IMR-90 (cell line): ENCODE results near the gene SPDYE1. TPM values are rescaled to one million over a fixed set of nuclear protein-coding genes. Genes with fewer than 3 reads are reported as not detected.
"Not testable (repeated sequence)": the region's sequence is repeated elsewhere in the genome, so short reads cannot be mapped to it uniquely, and the experiment has no call there.

Experiments
- ATAC-seq: fragments of 200-7000 bp; cut with Tn5 transposase; 2 replicates; pipeline ENCODE4 v1.9.1; 2020; ENCODE audit warnings: low read depth, mild to moderate bottlenecking, moderate library complexity
- BruUV-seq: library from RNA; stranded (reverse); fragments of 400-500 nt; replicated peaks from 2 replicates; lab custom pipeline; 2021; lab: Mats Ljungman, UMichigan
- CTCF ChIA-PET: fragments of 300-600 bp; formaldehyde crosslinking; extraction: SDS; loops from one replicate; lab custom pipeline; 2021; ENCODE audit warnings: antibody characterized with exemption; lab: Yijun Ruan, JAX
- POLR2A ChIA-PET: fragments of 300-600 bp; sonication (Branson Sonifier 250); formaldehyde crosslinking; loops from one replicate; lab custom pipeline; 2022; ENCODE audit warnings: antibody characterized with exemption; ENCODE audit not compliant: unreplicated experiment; lab: Charles Lee
- DNase-seq: peaks from one replicate; pipeline ENCODE4 v3.0.0; 2013
- H2AFZ ChIP-seq: replicated peaks from 2 replicates; pipeline ENCODE3; 2013; ENCODE audit warnings: low read length, mild to moderate bottlenecking; ENCODE audit not compliant: poor library complexity
- H2AK5ac ChIP-seq: 2 replicates; pipeline ENCODE4 v1.6.1; 2013; ENCODE audit warnings: low read depth, low read length, inconsistent platforms
- H2AK9ac ChIP-seq: replicated peaks from 2 replicates; pipeline ENCODE3; 2013; ENCODE audit warnings: mild to moderate bottlenecking, low read depth, low read length, moderate library complexity; ENCODE audit not compliant: poor library complexity
- H2BK120ac ChIP-seq: 2 replicates; pipeline ENCODE4 v1.6.1; 2013; ENCODE audit warnings: low read depth, low read length, inconsistent platforms
- H2BK15ac ChIP-seq: 3 replicates; pipeline ENCODE4 v1.6.1; 2013; ENCODE audit warnings: low read depth, low read length, inconsistent platforms
- H2BK20ac ChIP-seq: 2 replicates; pipeline ENCODE4 v1.6.1; 2013; ENCODE audit warnings: low read depth, mild to moderate bottlenecking, inconsistent platforms, low read length, moderate library complexity
- H2BK5ac ChIP-seq: 2 replicates; pipeline ENCODE4 v1.6.1; 2013; ENCODE audit warnings: mild to moderate bottlenecking, low read depth, low read length, inconsistent platforms; ENCODE audit not compliant: poor library complexity, severe bottlenecking
- H3K14ac ChIP-seq: replicated peaks from 2 replicates; pipeline ENCODE4 v1.6.1; 2013; ENCODE audit warnings: low read depth, low read length, inconsistent platforms
- H3K18ac ChIP-seq: 2 replicates; pipeline ENCODE4 v1.6.1; 2013; ENCODE audit warnings: low read depth, low read length, control low read depth
- H3K23ac ChIP-seq: 2 replicates; pipeline ENCODE4 v1.6.1; 2013; ENCODE audit warnings: low read depth, low read length, inconsistent platforms
- H3K27ac ChIP-seq: 2 replicates; pipeline ENCODE4 v1.5.1; 2013; ENCODE audit warnings: mild to moderate bottlenecking, control low read depth, low read length; ENCODE audit not compliant: insufficient read depth
- H3K27me3 ChIP-seq: 2 replicates; pipeline ENCODE4 v1.6.1; 2013; ENCODE audit warnings: low read length; ENCODE audit not compliant: control insufficient read depth, insufficient read depth
- H3K36me3 ChIP-seq: 2 replicates; pipeline ENCODE4 v1.6.1; 2013; ENCODE audit warnings: low read length, mixed read lengths; ENCODE audit not compliant: control insufficient read depth, insufficient read depth
- H3K4ac ChIP-seq: 2 replicates; pipeline ENCODE4 v1.6.1; 2013; ENCODE audit warnings: low read depth, low read length, inconsistent platforms
- H3K4me1 ChIP-seq: 2 replicates; pipeline ENCODE4 v1.6.1; 2013; ENCODE audit warnings: low read length, mixed read lengths; ENCODE audit not compliant: control insufficient read depth, insufficient read depth
- H3K4me2 ChIP-seq: 2 replicates; pipeline ENCODE4 v1.6.1; 2013; ENCODE audit warnings: low read depth, mild to moderate bottlenecking, control low read depth, low read length, moderate library complexity
- H3K4me3 ChIP-seq: 2 replicates; pipeline ENCODE4 v1.5.1; 2013; ENCODE audit warnings: low read depth, mild to moderate bottlenecking, control low read depth, low read length, moderate library complexity; ENCODE audit not compliant: insufficient read depth
- H3K56ac ChIP-seq: 2 replicates; pipeline ENCODE4 v1.6.1; 2013; ENCODE audit warnings: low read length, inconsistent platforms; ENCODE audit not compliant: insufficient read depth; ENCODE audit errors: extremely low read depth
- H3K79me1 ChIP-seq, 2 experiments: 2 replicates each; pipeline ENCODE4 v1.6.1; 2013; ENCODE audit warnings: low read length in 2 of 2, inconsistent platforms in 1 of 2, low read depth in 1 of 2
- H3K9ac ChIP-seq: 2 replicates; pipeline ENCODE4 v1.6.1; 2013; ENCODE audit warnings: low read depth, low read length, control low read depth
- H3K9me1 ChIP-seq: 2 replicates; pipeline ENCODE4 v1.6.1; 2013; ENCODE audit warnings: low read length, inconsistent platforms; ENCODE audit not compliant: insufficient read depth
- H3K9me3 ChIP-seq: 2 replicates; pipeline ENCODE4 v1.6.1; 2013; ENCODE audit warnings: low read length; ENCODE audit not compliant: control insufficient read depth, insufficient read depth
- H4K20me1 ChIP-seq: 2 replicates; pipeline ENCODE4 v1.6.1; 2013; ENCODE audit warnings: low read length, inconsistent platforms; ENCODE audit not compliant: insufficient read depth
- H4K5ac ChIP-seq: 2 replicates; pipeline ENCODE4 v1.6.1; 2013; ENCODE audit warnings: mild to moderate bottlenecking, low read depth, low read length, control low read depth
- H4K8ac ChIP-seq, 2 experiments: 2 replicates each; pipeline ENCODE4 v1.6.1; 2013; ENCODE audit warnings: low read depth in 2 of 2, low read length in 2 of 2, control low read depth in 1 of 2, inconsistent platforms in 1 of 2
- H4K91ac ChIP-seq: 2 replicates; pipeline ENCODE4 v1.6.1; 2013; ENCODE audit warnings: low read depth, low read length, inconsistent platforms; ENCODE audit not compliant: insufficient read depth
- MAZ ChIP-seq: IDR thresholded peaks from 2 replicates; pipeline ENCODE4 v1.6.1; 2012; ENCODE audit warnings: low read depth, mild to moderate bottlenecking, low read length, improper control_type of control experiment, moderate library complexity, borderline replicate concordance
- RAD21 ChIP-seq: IDR thresholded peaks from 2 replicates; pipeline ENCODE4 v1.6.1; 2012; ENCODE audit warnings: low read length, improper control_type of control experiment
- SMC3 ChIP-seq: fragments of 150-350 bp; IDR thresholded peaks from 2 replicates; pipeline ENCODE4 v1.6.1; 2016; ENCODE audit warnings: low read depth, mild to moderate bottlenecking, antibody characterized with exemption, low read length, moderate library complexity
- WGBS, 2 experiments: methylation state at CpG; one replicate each; pipeline versions ENCODE4 v1.1.5 to v1.1.7; 2013; ENCODE audit warnings: missing lambda C conversion rate in 2 of 2; ENCODE audit not compliant: insufficient read length in 1 of 2; ENCODE audit errors: extremely low coverage in 2 of 2; 5-methylcytosine and 5-hydroxymethylcytosine counted together
- dilution Hi-C: fragments of 300-500 bp; cut with HindIII; formaldehyde crosslinking; loops from one replicate; pipeline ENCODE4 v1.14.3; 2018; ENCODE audit warnings: low sequenced_read_pairs; ENCODE audit not compliant: unreplicated experiment
- in situ Hi-C: fragments of 300-500 bp; cut with MboI; formaldehyde crosslinking; loops from 3 replicates; pipeline ENCODE4 v1.14.3; 2019; ENCODE audit warnings: low sequenced_read_pairs, inconsistent platforms, mixed read lengths
- intact Hi-C: fragments of 100-400 bp; cut with micrococcal nuclease; formaldehyde crosslinking; loops from 2 replicates; pipeline ENCODE4 v1.10.0; 2022
- polyA plus RNA-seq, 3 experiments: library from polyadenylated mRNA; depleted of rRNA; stranded (reverse); fragments of >200 nt; gene quantifications; 2 replicates each; pipeline ENCODE4 v1.2.3, GENCODE V29; 2012; ENCODE audit warnings: low replicate concordance in 1 of 3
- total RNA-seq: library from RNA; depleted of rRNA; stranded (reverse); fragments of >200 nt; gene quantifications from 2 replicates; pipeline ENCODE4 v1.2.3, GENCODE V29; 2012
- TF ChIP-seq, protein P1 (sequence below): conservative IDR thresholded peaks from 2 replicates; pipeline ENCODE4 v1.5.1; 2012; ENCODE audit warnings: mild to moderate bottlenecking, low read depth, low read length, improper control_type of control experiment

SPDYE1 gene
- total and polyA plus RNA-seq, 2 of the 4 experiments (the other 2 are of a cell fraction) = not detected

DNA sequence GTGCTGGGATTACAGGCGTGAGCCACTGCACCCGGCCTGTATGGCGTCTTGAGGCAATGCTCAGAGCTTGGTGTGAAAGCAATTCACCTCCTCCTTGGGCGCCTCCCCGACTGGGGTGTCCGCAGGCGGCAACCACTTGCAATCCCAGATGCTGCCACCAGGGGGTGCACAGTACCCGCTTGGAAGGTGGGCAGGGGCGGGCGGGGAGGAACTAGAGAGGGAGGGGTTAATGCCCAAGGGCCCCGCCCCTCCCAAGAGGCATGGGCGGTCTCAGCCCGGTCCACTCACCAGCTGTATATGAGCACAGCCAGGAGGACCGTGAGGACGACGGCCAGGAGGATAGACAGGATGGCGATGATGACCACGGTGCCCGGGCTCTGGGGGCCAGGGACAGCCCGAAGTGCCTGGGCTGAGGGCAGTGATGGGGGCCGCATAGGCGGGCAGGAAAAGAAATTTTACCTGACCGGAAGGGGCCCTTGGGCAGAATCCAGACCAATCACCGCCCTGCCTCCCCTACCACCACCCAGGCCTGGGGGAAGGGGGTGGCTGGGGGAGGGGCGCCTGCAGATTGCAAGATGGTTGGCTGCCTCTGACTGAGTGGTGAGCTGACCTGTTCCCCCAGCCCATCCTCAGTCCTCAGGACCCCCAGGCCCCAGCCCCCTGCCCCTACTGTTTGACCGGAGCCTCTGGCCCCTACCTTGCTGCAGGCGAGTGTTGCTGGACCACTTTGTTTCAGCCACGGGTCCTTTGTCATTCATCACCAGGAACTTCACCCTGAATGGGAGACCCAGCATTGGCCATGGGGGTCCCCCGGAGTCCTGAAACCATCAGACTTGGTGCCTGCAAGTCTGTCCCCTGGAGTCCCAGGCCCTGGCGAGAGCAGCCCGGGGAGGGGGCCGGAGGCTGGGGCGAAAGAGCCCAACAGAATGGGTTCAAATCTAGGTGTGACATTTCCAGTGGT is 11.5 kb upstream of the SPDYE1 start:
- H3K36me3 ChIP-seq = not testable (repeated sequence)
- no CpG with 5 or more reads among the region's 33 CpGs for WGBS, 2 experiments
- ATAC-seq = peak; percentile 99

DNA sequence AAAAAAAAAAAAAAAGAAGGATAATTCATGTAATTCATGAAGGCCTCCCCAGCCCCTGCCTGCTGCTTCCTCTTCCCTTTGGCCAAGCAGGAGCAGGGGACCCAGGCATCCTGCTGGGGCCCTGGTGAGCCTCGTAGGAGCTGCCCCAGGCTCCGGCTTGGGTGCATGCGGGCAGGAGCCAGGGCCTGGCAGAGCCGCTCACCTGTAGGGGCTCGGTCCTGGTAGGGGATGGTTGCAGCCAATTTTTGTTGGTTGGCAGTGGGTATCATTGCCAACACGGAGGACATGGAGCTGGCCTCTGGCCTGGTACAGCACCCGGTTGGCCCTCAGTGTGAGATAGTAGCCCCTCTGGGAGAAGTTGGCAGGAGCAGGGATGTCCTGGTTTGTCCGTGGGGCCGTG is 10.2 kb upstream of the SPDYE1 start:
- H4K91ac ChIP-seq, H3K4me3 ChIP-seq, POLR2A ChIA-PET, H3K9ac ChIP-seq, H3K23ac ChIP-seq, H2BK5ac ChIP-seq, H3K9me3 ChIP-seq, CTCF ChIA-PET, H3K9me1 ChIP-seq, H3K14ac ChIP-seq, H4K20me1 ChIP-seq, H3K56ac ChIP-seq, BruUV-seq, H3K18ac ChIP-seq, H3K36me3 ChIP-seq, in situ Hi-C loops, H3K27me3 ChIP-seq, H3K79me1 ChIP-seq, H2AK5ac ChIP-seq, H2BK120ac ChIP-seq, H2AFZ ChIP-seq, H2BK15ac ChIP-seq, DNase-seq, H4K8ac ChIP-seq, H2BK20ac ChIP-seq, H3K4ac ChIP-seq, intact Hi-C loops, H3K27ac ChIP-seq, H4K5ac ChIP-seq, ATAC-seq, H2AK9ac ChIP-seq, H3K4me2 ChIP-seq, dilution Hi-C loops, H3K4me1 ChIP-seq: not testable (repeated sequence)
- WGBS, 2 experiments = no CpG with 5 or more reads among the region's 9 CpGs

More for the DNA sequence above, 11.5 kb upstream of the SPDYE1 start:
- H3K4me2 ChIP-seq, H4K91ac ChIP-seq, H3K14ac ChIP-seq, H3K4me1 ChIP-seq, BruUV-seq, H3K4ac ChIP-seq, H4K20me1 ChIP-seq, POLR2A ChIA-PET, H3K56ac ChIP-seq, intact Hi-C loops, H2BK20ac ChIP-seq, H3K23ac ChIP-seq, in situ Hi-C loops, H3K4me3 ChIP-seq, H3K18ac ChIP-seq, H3K9me3 ChIP-seq, H2AFZ ChIP-seq, H3K27ac ChIP-seq, H3K79me1 ChIP-seq, CTCF ChIA-PET, H4K5ac ChIP-seq, H4K8ac ChIP-seq, H2BK5ac ChIP-seq, H2AK9ac ChIP-seq, dilution Hi-C loops, H3K27me3 ChIP-seq, H3K9me1 ChIP-seq, H2BK15ac ChIP-seq, H3K9ac ChIP-seq, H2BK120ac ChIP-seq, H2AK5ac ChIP-seq: not testable (repeated sequence)
- DNase-seq = peak; percentile 57
- TF ChIP-seq, protein P1, sequence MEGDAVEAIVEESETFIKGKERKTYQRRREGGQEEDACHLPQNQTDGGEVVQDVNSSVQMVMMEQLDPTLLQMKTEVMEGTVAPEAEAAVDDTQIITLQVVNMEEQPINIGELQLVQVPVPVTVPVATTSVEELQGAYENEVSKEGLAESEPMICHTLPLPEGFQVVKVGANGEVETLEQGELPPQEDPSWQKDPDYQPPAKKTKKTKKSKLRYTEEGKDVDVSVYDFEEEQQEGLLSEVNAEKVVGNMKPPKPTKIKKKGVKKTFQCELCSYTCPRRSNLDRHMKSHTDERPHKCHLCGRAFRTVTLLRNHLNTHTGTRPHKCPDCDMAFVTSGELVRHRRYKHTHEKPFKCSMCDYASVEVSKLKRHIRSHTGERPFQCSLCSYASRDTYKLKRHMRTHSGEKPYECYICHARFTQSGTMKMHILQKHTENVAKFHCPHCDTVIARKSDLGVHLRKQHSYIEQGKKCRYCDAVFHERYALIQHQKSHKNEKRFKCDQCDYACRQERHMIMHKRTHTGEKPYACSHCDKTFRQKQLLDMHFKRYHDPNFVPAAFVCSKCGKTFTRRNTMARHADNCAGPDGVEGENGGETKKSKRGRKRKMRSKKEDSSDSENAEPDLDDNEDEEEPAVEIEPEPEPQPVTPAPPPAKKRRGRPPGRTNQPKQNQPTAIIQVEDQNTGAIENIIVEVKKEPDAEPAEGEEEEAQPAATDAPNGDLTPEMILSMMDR = peak; percentile 48
- TF ChIP-seq MAZ (peak; percentile 69; the same call in 1 of the 2 replicates), SMC3 (peak; percentile 26; the same call in 1 of the 2 replicates), RAD21 (peak; percentile 45)
